Measurements from ENCODE around the gene ALDH9A1.

ALDH9A1 gene

DNA sequence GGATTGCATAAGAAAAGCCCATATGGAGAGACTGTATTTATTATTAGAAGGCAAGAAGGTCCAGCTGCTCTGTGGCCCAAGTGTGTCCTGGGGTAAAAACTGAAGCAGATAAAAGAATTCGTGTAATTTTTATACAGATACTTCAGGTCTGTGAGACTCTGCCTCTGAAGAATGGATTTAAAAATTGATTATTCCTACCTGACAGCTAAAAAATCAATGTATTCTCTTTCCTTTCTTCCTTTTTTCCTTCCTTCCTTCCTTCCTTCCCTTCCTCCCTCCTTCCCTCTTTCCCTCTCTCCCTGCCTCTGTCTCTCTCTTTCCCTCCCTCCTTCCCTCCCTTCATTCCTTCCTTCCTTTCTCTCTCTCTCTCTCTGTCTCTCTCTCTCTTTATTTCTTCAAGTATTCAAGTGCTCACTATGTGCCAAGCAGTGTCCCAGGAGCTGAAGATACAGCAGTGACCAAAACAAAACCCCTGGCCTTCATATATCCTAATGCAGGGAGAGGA is 78.7 kb downstream of the ALDH9A1 start:
- no peak for DNase-seq (ENCODE audit: low spot score)

- no peak for DNase-seq (ENCODE audit: low spot score)
These were observed 81.3 kb downstream of the ALDH9A1 start for GRCh38 chr1:165616987-165617546.

GRCh38 chr1:165616054-165616612 is 82.2 kb downstream of the ALDH9A1 start:
- DNase-seq (ENCODE audit: low spot score): no peak

Measured in activated CD4-positive, alpha-beta T cell treated with anti-CD3 and anti-CD28 coated beads, Interleukin-2, Interleukin-4, amounts not matched to agents 100 ng/mL and 50 ng/mL, durations not matched to agents 16 hours and 8 hours (primary cell).